PFSK-1 (cell line): ENCODE results near the gene CCDC124.

Source experiments
- FOXP2 ChIP-seq: optimal IDR thresholded peaks from 2 replicates; pipeline ENCODE3; 2011; ENCODE audit warnings: borderline replicate concordance, control low read depth, inconsistent platforms; ENCODE audit not compliant: insufficient read depth; ENCODE audit errors: extremely low read length, extremely low read depth
- POLR2AphosphoS5 ChIP-seq: IDR thresholded peaks from 2 replicates; pipeline ENCODE4 v1.6.1; 2012; ENCODE audit warnings: low read depth, mild to moderate bottlenecking, control low read depth, low read length, moderate library complexity
- SIN3A ChIP-seq: IDR thresholded peaks from 2 replicates; pipeline ENCODE4 v1.6.1; 2012; ENCODE audit warnings: mild to moderate bottlenecking, low read length, moderate library complexity, borderline replicate concordance; ENCODE audit not compliant: insufficient read depth
- TAF1 ChIP-seq: IDR thresholded peaks from 2 replicates; pipeline ENCODE4 v1.6.1; 2012; ENCODE audit warnings: low read length, control low read depth, borderline replicate concordance; ENCODE audit not compliant: insufficient read depth
- TF ChIP-seq, protein P1 (sequence below), 2 experiments: IDR thresholded peaks; 2 replicates each; pipeline versions ENCODE4 v1.6.1 to v1.8.0; 2011 to 2012; ENCODE audit warnings: low read depth in 2 of 2, low read length in 2 of 2, control low read depth in 1 of 2, inconsistent platforms in 1 of 2, mild to moderate bottlenecking in 1 of 2, moderate library complexity in 1 of 2; ENCODE audit not compliant: insufficient read depth in 1 of 2

CCDC124 gene

DNA sequence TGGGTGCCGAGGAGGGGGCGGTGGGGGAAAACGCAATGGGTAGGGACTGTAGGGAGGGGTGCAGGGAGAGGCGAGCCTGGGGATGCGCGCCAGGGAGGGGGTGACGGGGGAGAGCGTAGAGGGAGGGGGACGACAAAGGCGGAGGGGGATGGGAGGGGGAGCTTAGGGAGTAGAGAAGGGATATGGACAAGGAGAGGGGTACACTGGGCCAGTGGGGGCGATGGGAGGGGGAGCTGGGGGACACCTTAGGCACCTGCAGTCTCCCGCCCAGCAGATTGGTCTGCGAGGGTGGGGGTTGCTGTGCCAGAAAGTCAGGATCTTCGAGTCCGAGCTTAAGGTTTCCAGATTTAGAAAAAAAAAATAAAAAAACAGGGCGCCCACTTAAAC, 15.7 kb downstream of the CCDC124 start:
- TF ChIP-seq POLR2AphosphoS5 (no peak), FOXP2 (no peak), SIN3A (no peak), TAF1 (no peak)
- TF ChIP-seq, protein P1, sequence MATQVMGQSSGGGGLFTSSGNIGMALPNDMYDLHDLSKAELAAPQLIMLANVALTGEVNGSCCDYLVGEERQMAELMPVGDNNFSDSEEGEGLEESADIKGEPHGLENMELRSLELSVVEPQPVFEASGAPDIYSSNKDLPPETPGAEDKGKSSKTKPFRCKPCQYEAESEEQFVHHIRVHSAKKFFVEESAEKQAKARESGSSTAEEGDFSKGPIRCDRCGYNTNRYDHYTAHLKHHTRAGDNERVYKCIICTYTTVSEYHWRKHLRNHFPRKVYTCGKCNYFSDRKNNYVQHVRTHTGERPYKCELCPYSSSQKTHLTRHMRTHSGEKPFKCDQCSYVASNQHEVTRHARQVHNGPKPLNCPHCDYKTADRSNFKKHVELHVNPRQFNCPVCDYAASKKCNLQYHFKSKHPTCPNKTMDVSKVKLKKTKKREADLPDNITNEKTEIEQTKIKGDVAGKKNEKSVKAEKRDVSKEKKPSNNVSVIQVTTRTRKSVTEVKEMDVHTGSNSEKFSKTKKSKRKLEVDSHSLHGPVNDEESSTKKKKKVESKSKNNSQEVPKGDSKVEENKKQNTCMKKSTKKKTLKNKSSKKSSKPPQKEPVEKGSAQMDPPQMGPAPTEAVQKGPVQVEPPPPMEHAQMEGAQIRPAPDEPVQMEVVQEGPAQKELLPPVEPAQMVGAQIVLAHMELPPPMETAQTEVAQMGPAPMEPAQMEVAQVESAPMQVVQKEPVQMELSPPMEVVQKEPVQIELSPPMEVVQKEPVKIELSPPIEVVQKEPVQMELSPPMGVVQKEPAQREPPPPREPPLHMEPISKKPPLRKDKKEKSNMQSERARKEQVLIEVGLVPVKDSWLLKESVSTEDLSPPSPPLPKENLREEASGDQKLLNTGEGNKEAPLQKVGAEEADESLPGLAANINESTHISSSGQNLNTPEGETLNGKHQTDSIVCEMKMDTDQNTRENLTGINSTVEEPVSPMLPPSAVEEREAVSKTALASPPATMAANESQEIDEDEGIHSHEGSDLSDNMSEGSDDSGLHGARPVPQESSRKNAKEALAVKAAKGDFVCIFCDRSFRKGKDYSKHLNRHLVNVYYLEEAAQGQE (IDR thresholded peaks at IDR 0.05; ENCODE audit: insufficient read depth in 1 of 2, low read depth in 2 of 2, low read length in 2 of 2): no peak

DNA sequence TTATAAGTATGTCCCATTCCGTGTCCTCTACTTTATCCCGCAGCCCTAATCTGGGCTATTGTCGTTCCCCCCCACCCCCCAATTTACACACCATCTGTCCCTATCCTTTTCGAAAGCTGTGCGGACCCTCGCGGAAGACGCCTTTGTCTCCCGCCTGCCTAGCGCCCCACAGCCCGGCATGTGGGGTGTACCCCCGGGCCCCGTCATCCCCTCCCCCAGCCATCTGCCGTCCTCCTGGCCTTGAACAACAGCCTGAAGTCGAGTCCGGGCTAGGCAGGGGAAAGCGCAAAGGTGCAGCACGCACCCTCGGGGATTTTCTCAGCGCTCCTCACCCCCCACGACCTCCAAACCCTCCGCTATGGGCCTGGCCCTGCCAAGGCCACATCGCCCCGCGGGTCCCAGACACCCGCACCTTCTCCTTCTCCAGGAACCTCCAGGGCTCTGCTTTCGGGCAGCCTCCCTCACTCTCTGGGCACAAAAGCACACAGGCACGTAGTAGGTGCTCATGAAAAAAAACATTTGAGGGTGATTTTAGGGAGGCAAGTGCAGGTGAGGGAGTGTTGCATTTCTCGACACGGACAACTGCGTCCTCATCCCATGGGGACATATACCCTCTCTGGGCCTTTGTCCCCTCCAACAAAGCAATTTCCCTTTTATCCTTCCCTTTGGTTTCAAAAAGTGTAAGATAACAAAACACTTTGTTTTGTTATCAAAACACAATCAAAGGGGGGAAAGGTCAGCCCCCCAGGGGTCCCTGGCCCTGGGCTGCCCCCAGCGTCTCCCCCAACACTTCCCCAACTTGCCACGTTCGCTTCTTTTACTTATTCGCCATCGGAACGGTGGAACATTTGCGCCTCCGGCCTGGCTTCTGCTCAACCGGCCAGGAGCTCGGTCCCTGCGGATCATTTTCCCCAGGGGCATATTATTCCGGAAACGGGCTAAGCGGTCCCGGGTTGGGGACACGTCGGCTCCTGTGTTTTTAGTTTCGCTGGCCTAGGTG, 16.4 kb downstream of the CCDC124 start:
- TF ChIP-seq SIN3A (no peak), TAF1 (no peak), POLR2AphosphoS5 (no peak), FOXP2 (no peak)
- TF ChIP-seq, protein P1 (IDR thresholded peaks at IDR 0.05; ENCODE audit: insufficient read depth in 1 of 2, low read depth in 2 of 2, low read length in 2 of 2): no peak

DNA sequence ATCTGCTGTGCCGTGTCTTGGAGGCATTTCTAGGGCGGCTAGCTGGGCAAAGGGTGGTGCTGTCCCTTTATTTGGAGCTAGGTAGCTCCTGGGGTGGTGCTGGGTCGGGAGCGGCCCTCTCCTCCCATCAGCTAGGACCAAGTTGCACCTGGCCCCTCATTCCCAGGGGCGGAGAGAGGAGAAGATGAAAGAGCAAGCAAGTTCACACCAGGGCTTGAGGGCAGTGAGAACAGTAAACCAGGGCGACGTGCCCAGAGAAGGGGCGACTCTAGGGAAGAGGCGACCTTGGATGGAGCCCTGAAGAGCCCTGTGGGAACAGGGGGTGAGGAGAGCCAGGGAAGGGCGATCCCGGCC, 17.1 kb downstream of the CCDC124 start:
- TF ChIP-seq SIN3A: no peak

DNA sequence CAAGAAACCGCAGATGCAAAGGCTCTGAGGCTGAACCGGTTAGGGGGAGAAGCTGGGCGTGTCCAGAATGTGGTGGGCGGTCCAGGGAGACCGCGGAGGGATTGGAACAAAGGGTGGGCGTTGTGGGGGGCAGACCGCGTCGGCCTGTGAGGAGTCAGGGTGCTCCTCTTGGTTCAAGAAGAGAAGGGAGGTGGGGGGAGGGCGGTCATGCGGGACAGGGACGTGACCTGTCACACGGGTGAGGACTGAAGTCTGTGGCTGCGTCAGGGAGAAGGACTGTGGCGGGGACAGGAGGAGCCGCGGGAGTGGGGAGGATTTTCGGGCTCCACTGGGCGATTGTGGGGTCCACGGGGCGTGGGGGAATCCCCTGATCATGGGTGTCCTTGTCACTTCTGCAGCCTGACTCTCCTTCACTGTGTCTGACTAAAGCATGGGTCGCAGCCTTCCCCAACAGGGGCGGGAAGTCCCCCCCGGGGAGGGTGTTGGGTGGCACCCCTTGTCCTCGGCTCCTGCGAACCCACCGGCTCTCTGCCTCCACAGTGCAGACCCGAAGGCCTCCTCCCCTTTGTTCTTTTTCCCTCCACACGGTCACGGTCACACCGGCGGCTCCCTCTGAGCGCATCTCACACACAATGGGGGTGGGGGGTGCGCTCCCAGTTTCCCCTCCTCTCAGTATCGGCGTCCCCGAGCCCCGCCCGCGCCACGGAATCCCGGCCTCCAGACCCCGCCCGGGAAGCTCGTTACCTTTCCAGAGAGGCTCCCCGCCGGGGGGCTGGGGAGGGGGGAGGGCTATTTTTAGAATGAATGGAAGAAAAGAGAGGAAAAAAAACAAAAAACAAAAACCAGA, 17.7 kb downstream of the CCDC124 start:
- TF ChIP-seq TAF1 (no peak), SIN3A (no peak), FOXP2 (no peak), POLR2AphosphoS5 (no peak)
- TF ChIP-seq, protein P1 (IDR thresholded peaks at IDR 0.05; ENCODE audit: insufficient read depth in 1 of 2, low read depth in 2 of 2, low read length in 2 of 2): no peak

DNA sequence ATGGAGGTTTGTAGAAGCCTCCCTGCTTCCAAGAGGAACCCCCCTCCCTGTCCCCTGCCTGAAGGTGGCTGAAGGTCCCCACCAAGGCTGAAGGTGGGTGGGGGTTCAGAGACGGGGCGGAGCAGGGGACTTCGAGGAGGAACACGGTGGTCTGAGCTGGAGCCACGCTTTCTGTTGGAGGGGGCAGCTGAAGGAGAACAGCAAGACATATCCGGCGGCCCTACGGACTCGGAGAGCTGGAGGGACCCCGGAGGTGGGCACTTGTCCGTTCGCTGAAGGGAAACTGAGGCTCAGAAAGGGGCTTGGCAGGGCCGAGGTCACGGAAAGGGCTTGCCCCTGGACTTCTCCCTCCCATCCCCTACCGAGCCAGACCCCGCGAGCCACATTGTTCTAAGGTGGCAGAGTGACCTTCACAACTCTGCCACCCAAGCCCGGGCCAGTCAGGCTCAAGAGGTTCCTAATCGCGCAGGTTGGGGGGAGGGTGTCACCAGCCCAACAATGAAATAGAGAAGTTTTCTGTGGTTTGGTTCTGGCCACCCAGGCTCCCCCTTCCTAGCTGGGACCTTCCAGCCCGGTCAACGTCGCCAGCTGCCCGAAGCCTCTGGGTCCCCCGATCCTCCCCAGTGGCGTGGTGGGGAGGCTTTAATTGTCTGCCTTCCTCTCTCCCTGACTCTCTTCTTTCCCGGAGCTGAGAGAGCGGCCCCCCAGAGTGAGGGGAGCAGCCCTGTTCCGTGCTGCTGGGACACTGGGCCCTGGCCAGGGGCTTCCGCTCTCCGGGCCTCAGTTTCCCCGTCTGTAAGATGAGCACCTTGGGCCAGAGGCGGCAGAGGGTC, 18.6 kb downstream of the CCDC124 start:
- TF ChIP-seq FOXP2 (no peak), SIN3A (no peak), POLR2AphosphoS5 (no peak), TAF1 (no peak)
- TF ChIP-seq, protein P1 (IDR thresholded peaks at IDR 0.05; ENCODE audit: insufficient read depth in 1 of 2, low read depth in 2 of 2, low read length in 2 of 2): no peak
